ENCODE data around the gene ZBTB7B.
A peak's percentile ranks its signal among the peaks of the same experiment; 100 is the strongest.

The ZBTB7B gene

GRCh38 chr1:155010211-155010918, 7.8 kb downstream of the ZBTB7B start:
- Histone ChIP-seq H3K4me1 (ENCODE audit: control insufficient read depth, insufficient read depth, low read length) (peaks cover 25% of the 10 kb centered on the region), H3K9ac (ENCODE audit: low read depth, low read length) (no peak overlapping the region), H3K27me3 (ENCODE audit: control insufficient read depth, insufficient read depth, low read length) (no peaks in the 10 kb centered on the region), H3K36me3 (ENCODE audit: control insufficient read depth, insufficient read depth, low read length) (peaks cover 8% of the 10 kb centered on the region), H3K4me3 (ENCODE audit: low read depth, low read length) (no peak overlapping the region), H3K9me3 (ENCODE audit: control insufficient read depth, insufficient read depth, low read length) (no peaks in the 10 kb centered on the region)

DNA sequence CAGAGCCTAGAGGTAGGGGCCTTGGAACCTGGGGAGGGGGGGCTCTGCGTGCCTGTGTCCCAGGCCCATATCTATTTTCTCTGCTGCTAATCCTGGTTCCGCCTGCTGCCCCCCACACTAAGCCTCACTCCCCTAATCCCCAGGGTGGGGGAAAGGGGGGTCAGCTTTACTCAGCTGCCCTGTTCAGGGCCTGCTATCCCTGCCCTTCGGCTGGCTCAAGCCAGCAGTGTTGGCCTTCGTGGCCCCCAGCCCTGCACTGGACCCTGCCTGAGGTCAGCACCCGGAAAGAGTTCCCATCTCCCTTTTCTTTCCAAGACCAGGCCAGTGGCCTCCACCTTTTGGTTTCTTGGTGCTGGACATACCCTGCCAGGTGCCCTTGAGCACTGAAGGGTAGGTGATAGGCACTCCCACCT, 8.4 kb downstream of the ZBTB7B start:
- H3K9me3 ChIP-seq (ENCODE audit: control insufficient read depth, insufficient read depth, low read length): no peaks in the 10 kb centered on the region
- peaks cover 8% of the 10 kb centered on the region for H3K36me3 ChIP-seq (ENCODE audit: control insufficient read depth, insufficient read depth, low read length)
- peaks cover 23% of the 10 kb centered on the region for H3K4me1 ChIP-seq (ENCODE audit: control insufficient read depth, insufficient read depth, low read length)
- no peaks in the 10 kb centered on the region for H3K27me3 ChIP-seq (ENCODE audit: control insufficient read depth, insufficient read depth, low read length)
- no peak overlapping the region for H3K4me3 ChIP-seq (ENCODE audit: low read depth, low read length)
- no peak overlapping the region for H3K9ac ChIP-seq (ENCODE audit: low read depth, low read length)

- Histone ChIP-seq H3K4me3 (ENCODE audit: low read depth, low read length) (no peak overlapping the region), H3K4me1 (ENCODE audit: control insufficient read depth, insufficient read depth, low read length) (peaks cover 23% of the 10 kb centered on the region)
These were observed 8.9 kb downstream of the ZBTB7B start for GRCh38 chr1:155011437-155012025.

DNA sequence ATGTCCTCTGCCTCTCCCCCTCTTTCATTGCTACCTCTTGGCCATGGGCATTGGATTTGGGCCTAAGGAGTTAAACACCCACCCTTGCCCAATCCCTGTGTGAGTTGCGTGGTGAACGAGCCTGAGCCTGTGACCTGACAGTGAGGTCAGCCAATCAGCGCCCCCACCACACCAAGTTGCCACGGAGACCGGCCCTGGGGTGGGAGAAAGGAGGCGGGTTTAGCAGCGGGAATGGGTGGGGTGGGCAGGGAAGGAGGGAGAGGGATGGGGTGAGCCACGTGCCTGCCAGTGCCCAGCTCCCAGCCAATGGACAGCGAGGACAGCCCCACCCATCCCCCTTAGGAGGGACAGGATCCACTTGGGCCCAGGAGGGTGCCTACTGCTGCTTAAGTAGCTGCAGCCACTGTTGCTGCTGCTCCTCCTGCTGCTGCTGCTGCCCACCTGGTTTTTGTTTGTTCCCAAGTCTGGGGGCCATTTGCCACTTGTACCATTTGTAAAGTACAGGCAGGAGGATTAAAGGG, 9.5 kb downstream of the ZBTB7B start:
- no peak overlapping the region for H3K9ac ChIP-seq (ENCODE audit: low read depth, low read length)
- H3K4me3 ChIP-seq (ENCODE audit: low read depth, low read length): peak overlapping the region; percentile 30
- peaks cover 25% of the 10 kb centered on the region for H3K4me1 ChIP-seq (ENCODE audit: control insufficient read depth, insufficient read depth, low read length)
- peaks cover 17% of the 10 kb centered on the region for H3K36me3 ChIP-seq (ENCODE audit: control insufficient read depth, insufficient read depth, low read length)
- H3K27me3 ChIP-seq (ENCODE audit: control insufficient read depth, insufficient read depth, low read length): no peaks in the 10 kb centered on the region
- H3K9me3 ChIP-seq (ENCODE audit: control insufficient read depth, insufficient read depth, low read length): no peaks in the 10 kb centered on the region

More at GRCh38 chr1:155011437-155012025, 8.9 kb downstream of the ZBTB7B start:
- Histone ChIP-seq H3K9me3 (ENCODE audit: control insufficient read depth, insufficient read depth, low read length) (no peaks in the 10 kb centered on the region), H3K9ac (ENCODE audit: low read depth, low read length) (no peak overlapping the region), H3K27me3 (ENCODE audit: control insufficient read depth, insufficient read depth, low read length) (no peaks in the 10 kb centered on the region), H3K36me3 (ENCODE audit: control insufficient read depth, insufficient read depth, low read length) (peaks cover 14% of the 10 kb centered on the region)

- Histone ChIP-seq H3K4me1 (ENCODE audit: control insufficient read depth, insufficient read depth, low read length) (peaks cover 25% of the 10 kb centered on the region), H3K9me3 (ENCODE audit: control insufficient read depth, insufficient read depth, low read length) (no peaks in the 10 kb centered on the region), H3K4me3 (ENCODE audit: low read depth, low read length) (peak overlapping the region; percentile 30), H3K36me3 (ENCODE audit: control insufficient read depth, insufficient read depth, low read length) (peaks cover 17% of the 10 kb centered on the region), H3K27me3 (ENCODE audit: control insufficient read depth, insufficient read depth, low read length) (no peaks in the 10 kb centered on the region), H3K9ac (ENCODE audit: low read depth, low read length) (no peak overlapping the region)
These were observed 10.4 kb downstream of the ZBTB7B start for GRCh38 chr1:155012776-155013602.

DNA sequence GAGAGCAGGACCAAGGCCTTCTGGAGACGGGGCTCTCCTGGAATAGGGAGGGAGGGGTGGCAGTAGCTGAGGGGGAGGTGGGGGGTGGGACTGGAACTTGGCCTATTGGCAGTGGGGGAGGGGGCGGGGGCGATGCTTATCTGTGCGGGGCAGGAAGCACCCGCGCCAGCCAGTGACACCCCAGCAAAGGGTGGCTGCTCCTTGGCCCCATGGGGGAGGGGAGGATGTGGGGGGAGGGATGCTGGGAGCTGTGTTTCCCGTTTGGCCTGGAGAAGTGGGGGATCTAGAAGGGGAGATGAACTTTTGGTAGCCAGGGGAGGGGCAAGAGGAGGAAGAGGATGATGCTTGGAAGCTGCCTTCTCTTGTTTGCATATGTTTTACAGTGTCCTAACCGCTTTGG, 11.0 kb downstream of the ZBTB7B start:
- peaks cover 25% of the 10 kb centered on the region for H3K4me1 ChIP-seq (ENCODE audit: control insufficient read depth, insufficient read depth, low read length)
- H3K9me3 ChIP-seq (ENCODE audit: control insufficient read depth, insufficient read depth, low read length): no peaks in the 10 kb centered on the region
- no peak overlapping the region for H3K9ac ChIP-seq (ENCODE audit: low read depth, low read length)
- no peak overlapping the region for H3K4me3 ChIP-seq (ENCODE audit: low read depth, low read length)
- peaks cover 17% of the 10 kb centered on the region for H3K36me3 ChIP-seq (ENCODE audit: control insufficient read depth, insufficient read depth, low read length)
- H3K27me3 ChIP-seq (ENCODE audit: control insufficient read depth, insufficient read depth, low read length): no peaks in the 10 kb centered on the region

- Histone ChIP-seq H3K9me3 (ENCODE audit: control insufficient read depth, insufficient read depth, low read length) (no peaks in the 10 kb centered on the region), H3K4me3 (ENCODE audit: low read depth, low read length) (no peak overlapping the region), H3K9ac (ENCODE audit: low read depth, low read length) (no peak overlapping the region), H3K36me3 (ENCODE audit: control insufficient read depth, insufficient read depth, low read length) (peaks cover 17% of the 10 kb centered on the region), H3K27me3 (ENCODE audit: control insufficient read depth, insufficient read depth, low read length) (no peaks in the 10 kb centered on the region), H3K4me1 (ENCODE audit: control insufficient read depth, insufficient read depth, low read length) (peaks cover 20% of the 10 kb centered on the region)
These were observed 12.3 kb downstream of the ZBTB7B start for GRCh38 chr1:155014709-155015508.

DNA sequence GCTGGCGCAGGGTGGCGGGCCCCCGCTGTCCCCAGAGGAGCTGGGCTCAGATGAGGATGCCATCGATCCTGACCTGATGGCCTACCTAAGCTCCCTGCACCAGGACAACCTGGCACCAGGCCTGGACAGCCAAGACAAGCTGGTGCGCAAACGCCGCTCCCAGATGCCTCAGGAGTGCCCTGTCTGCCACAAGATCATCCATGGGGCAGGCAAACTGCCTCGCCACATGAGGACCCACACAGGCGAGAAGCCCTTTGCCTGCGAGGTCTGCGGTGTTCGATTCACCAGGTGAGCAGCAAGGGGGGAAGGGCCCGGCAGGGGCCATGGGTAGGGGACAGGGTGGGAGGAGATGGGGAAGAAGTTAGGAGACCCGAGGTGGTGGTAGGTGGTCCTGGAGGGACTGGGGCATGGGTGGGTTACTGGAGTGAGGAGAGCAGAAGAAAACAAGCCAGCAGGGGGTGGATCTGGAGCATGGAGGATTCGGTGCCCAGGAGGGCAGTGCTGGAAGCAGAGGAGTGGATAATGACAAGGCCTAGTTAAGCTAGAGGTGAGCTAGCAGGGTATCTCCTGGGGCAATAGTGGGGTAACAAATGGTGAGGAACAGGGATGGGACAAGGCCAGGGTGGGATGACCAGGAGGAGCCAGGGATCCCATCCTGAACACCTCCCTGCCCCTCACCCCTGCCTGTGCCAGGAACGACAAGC, 13.1 kb downstream of the ZBTB7B start:
- Histone ChIP-seq H3K9me3 (ENCODE audit: control insufficient read depth, insufficient read depth, low read length) (no peaks in the 10 kb centered on the region), H3K36me3 (ENCODE audit: control insufficient read depth, insufficient read depth, low read length) (peaks cover 17% of the 10 kb centered on the region), H3K4me3 (ENCODE audit: low read depth, low read length) (no peak overlapping the region), H3K4me1 (ENCODE audit: control insufficient read depth, insufficient read depth, low read length) (peaks cover 19% of the 10 kb centered on the region), H3K27me3 (ENCODE audit: control insufficient read depth, insufficient read depth, low read length) (no peaks in the 10 kb centered on the region), H3K9ac (ENCODE audit: low read depth, low read length) (no peak overlapping the region)

DNA sequence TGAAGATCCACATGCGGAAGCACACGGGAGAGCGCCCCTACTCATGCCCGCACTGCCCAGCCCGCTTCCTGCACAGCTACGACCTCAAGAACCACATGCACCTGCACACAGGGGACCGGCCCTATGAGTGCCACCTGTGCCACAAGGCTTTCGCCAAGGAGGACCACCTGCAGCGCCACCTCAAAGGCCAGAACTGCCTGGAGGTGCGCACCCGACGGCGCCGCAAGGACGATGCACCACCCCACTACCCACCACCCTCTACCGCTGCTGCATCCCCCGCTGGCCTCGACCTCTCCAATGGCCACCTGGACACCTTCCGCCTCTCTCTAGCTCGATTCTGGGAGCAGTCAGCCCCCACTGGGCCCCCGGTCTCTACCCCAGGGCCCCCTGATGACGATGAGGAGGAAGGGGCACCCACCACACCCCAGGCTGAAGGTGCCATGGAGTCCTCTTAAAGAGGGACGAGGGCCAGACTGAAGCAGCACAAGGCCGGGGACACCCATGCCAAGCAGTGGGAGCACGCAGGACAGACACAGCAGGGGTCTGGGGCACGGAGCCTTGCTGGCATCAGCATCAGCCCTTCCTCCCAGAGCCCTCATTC, 13.7 kb downstream of the ZBTB7B start:
- H3K9me3 ChIP-seq (ENCODE audit: control insufficient read depth, insufficient read depth, low read length): no peaks in the 10 kb centered on the region
- H3K9ac ChIP-seq (ENCODE audit: low read depth, low read length): no peak overlapping the region
- peaks cover 17% of the 10 kb centered on the region for H3K36me3 ChIP-seq (ENCODE audit: control insufficient read depth, insufficient read depth, low read length)
- peaks cover 19% of the 10 kb centered on the region for H3K4me1 ChIP-seq (ENCODE audit: control insufficient read depth, insufficient read depth, low read length)
- no peaks in the 10 kb centered on the region for H3K27me3 ChIP-seq (ENCODE audit: control insufficient read depth, insufficient read depth, low read length)
- H3K4me3 ChIP-seq (ENCODE audit: low read depth, low read length): no peak overlapping the region

GRCh38 chr1:155017041-155017945, 14.7 kb downstream of the ZBTB7B start:
- Histone ChIP-seq H3K9ac (ENCODE audit: low read depth, low read length) (peak overlapping the region; percentile 54), H3K4me3 (ENCODE audit: low read depth, low read length) (peak overlapping the region; percentile 52), H3K36me3 (ENCODE audit: control insufficient read depth, insufficient read depth, low read length) (peaks cover 17% of the 10 kb centered on the region), H3K9me3 (ENCODE audit: control insufficient read depth, insufficient read depth, low read length) (no peaks in the 10 kb centered on the region), H3K27me3 (ENCODE audit: control insufficient read depth, insufficient read depth, low read length) (no peaks in the 10 kb centered on the region), H3K4me1 (ENCODE audit: control insufficient read depth, insufficient read depth, low read length) (peaks cover 15% of the 10 kb centered on the region)

Data from iPS-15b (cell line).